Activated naive CD8-positive, alpha-beta T cell treated with anti-CD3 and anti-CD28 coated beads, Interleukin-2, amount 10 ng/mL, durations not matched to agents 7 days and 5 days (primary cell): ENCODE data around the gene CTNNA1. TPM values are rescaled to one million over a fixed set of nuclear protein-coding genes. Genes with fewer than 3 reads are reported as not detected.

ENCODE experiments used
- ATAC-seq: fragments of 150-1000 bp; cut with Tn5 transposase; one replicate; pipeline ENCODE4 v1.10.0; 2021; ENCODE audit warnings: low read depth, moderate library complexity
- POLR2A ChIA-PET: fragments of 350-600 bp; sonication (Branson Sonifier 250); formaldehyde crosslinking; loops from one replicate; lab custom pipeline; 2021; ENCODE audit warnings: antibody characterized with exemption; lab: Charles Lee
- DNase-seq: peaks from one replicate; pipeline ENCODE4 v3.0.0; 2021
- H3K27ac Mint-ChIP-seq: one replicate; pipeline ENCODE4 v1.8.0; 2022; ENCODE audit warnings: mild to moderate bottlenecking, mixed read lengths
- H3K27me3 Mint-ChIP-seq: one replicate; pipeline ENCODE4 v1.8.0; 2022; ENCODE audit warnings: mild to moderate bottlenecking, moderate library complexity, mixed read lengths
- H3K36me3 Mint-ChIP-seq: one replicate; pipeline ENCODE4 v1.8.0; 2021; ENCODE audit warnings: mild to moderate bottlenecking, mixed read lengths
- H3K4me1 Mint-ChIP-seq: one replicate; pipeline ENCODE4 v1.8.0; 2021; ENCODE audit warnings: mixed read lengths
- H3K4me3 Mint-ChIP-seq: one replicate; pipeline ENCODE4 v1.8.0; 2022; ENCODE audit warnings: mild to moderate bottlenecking, moderate library complexity, mixed read lengths
- H3K9me3 Mint-ChIP-seq: one replicate; pipeline ENCODE4 v1.8.0; 2021; ENCODE audit warnings: mixed read lengths
- total RNA-seq, 2 experiments: library from RNA; stranded (reverse); gene quantifications; one replicate each; pipeline ENCODE4 v1.2.3, GENCODE V29; 2021

Gene CTNNA1
- total RNA-seq, 2 experiments from 2014 or later = 23.1 to 24.2 TPM

DNA sequence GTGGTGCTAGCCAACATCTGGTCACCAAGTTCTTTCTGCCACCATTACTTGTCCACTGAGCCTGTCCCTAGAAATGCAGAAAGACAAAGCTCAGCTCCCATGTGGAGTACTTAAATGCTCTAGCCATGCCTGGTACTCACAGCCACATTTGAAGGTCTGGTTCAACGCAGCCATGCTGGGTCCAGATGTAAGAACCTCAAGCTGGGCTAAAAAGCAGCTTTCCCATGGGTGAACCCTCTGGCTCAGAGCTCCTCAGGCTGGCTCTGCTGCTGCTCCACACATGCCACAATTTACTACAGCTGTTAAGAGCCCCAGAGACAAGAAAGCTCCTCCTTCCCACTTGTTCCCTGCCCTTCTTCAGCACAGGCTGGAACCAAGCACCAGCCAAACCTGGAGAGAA, 219.0 kb downstream of the CTNNA1 start:
- Mint-ChIP-seq H3K4me3 (no peak overlapping the region), H3K27ac (no peak overlapping the region), H3K27me3 (no peaks in the 10 kb centered on the region), H3K36me3 (no peaks in the 10 kb centered on the region), H3K4me1 (peaks cover 14% of the 10 kb centered on the region), H3K9me3 (no peaks in the 10 kb centered on the region)
- POLR2A ChIA-PET = no interaction called here
- no peak for DNase-seq
- ATAC-seq = no peak

DNA sequence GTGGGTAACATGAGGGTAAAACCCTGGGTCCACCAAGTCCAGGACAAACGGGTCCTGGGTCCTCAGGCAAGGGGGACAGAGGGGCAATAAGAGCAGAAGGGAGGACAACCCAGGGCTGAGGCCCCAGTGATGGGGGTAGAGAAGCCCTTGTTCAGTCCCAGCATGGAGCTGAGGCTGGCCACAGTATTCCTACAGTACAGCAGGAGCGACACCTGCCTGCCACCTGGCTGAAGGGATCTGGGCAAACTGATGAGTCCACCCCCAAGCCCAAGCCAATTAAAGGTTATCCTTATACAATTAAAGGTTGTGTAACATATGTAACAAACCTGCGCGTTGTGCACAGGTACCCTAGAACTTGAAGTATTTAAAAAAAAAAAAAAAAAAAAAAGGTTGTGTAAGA, 219.6 kb downstream of the CTNNA1 start:
- no peak overlapping the region for H3K27ac Mint-ChIP-seq

DNA sequence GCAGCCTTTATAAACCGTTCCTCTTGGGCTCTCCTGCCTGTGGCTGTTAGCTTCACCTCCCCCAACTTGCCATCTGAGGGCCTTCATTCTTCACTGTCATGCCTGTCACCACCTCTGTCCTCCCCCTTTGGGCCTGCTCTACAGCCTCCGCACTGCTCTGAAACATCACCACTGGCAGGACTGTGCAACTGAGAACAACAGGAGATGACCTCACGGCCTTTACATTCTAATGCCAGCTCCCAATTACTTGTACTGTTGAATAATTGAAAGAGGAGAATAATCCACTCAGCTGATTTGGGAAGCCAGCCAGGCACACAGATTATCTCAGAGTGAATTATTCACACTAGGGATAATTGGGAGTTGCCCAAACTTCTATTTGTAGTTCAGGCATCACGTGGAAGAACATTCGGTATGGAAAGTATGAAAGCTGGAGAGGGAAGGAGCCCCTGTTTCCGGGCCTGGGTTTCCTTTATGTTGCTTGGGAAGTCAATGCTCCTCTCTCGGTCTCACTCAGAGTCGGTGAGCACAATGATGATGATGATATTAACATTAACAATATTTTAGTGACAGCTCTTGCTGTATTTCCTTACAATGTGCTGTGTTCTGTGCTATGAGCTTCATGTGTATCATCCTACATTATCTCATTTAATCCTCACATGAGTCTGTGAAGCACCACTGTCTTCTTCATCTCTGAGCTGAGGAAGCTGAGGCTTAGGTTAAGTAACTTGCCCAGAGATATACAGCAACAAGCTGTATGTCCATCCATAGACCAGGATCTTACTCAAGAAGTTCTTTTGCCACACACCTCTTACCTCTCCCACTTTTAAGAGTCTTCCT, 221.2 kb downstream of the CTNNA1 start:
- no peaks in the 10 kb centered on the region for H3K9me3 Mint-ChIP-seq
- no peak overlapping the region for H3K4me3 Mint-ChIP-seq
- no peak overlapping the region for H3K27ac Mint-ChIP-seq
- no peak for DNase-seq
- H3K27me3 Mint-ChIP-seq = no peaks in the 10 kb centered on the region
- H3K36me3 Mint-ChIP-seq = peaks cover 6% of the 10 kb centered on the region
- POLR2A ChIA-PET = no interaction called here
- no peak for ATAC-seq
- peaks cover 24% of the 10 kb centered on the region for H3K4me1 Mint-ChIP-seq

More for the DNA sequence above, 219.6 kb downstream of the CTNNA1 start:
- Mint-ChIP-seq H3K36me3 (peaks cover 3% of the 10 kb centered on the region), H3K9me3 (no peaks in the 10 kb centered on the region), H3K4me3 (no peak overlapping the region), H3K4me1 (peaks cover 14% of the 10 kb centered on the region), H3K27me3 (no peaks in the 10 kb centered on the region)
- POLR2A ChIA-PET = no interaction called here
- ATAC-seq (no peak), DNase-seq (no peak)

DNA sequence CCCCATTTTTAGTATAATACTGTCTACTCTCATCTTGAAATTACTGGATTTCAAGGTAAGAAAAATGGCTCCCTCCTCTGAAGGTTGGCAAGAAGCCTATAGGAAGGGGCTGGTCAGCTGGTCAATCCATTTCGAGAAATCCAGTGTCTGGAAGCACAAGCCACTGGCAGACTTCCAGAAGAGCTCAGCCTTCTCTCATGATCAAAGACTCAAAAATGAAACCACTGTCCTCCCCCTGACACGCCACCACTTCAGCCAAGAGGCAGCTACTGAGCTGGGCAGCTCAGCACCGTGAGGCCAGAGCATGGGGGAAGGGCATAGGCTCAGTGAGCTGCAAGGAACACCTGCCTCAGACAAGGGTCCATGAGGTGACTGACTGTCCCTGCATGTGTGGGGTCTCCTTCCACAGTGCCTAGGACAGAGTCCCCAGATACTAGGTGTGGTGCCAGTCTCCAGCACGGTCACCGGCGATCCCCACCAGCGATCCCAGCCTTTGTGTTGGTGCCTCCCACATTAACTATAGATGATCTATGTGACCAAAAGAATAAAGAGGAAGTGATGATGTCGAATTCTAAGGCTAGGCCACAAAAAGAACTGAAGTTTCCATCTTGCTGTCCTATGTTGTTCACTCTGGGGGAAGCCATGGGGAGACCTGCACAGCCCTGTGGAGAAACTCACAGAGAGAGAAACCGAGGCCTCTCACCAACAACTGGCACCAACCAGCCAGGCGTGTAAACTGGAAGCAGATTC, 222.0 kb downstream of the CTNNA1 start:
- no peaks in the 10 kb centered on the region for H3K9me3 Mint-ChIP-seq
- POLR2A ChIA-PET = no interaction called here
- no peak overlapping the region for H3K27ac Mint-ChIP-seq
- H3K4me1 Mint-ChIP-seq = peaks cover 32% of the 10 kb centered on the region
- H3K27me3 Mint-ChIP-seq = no peaks in the 10 kb centered on the region
- peaks cover 9% of the 10 kb centered on the region for H3K36me3 Mint-ChIP-seq
- DNase-seq (no peak), ATAC-seq (no peak)
- no peak overlapping the region for H3K4me3 Mint-ChIP-seq

DNA sequence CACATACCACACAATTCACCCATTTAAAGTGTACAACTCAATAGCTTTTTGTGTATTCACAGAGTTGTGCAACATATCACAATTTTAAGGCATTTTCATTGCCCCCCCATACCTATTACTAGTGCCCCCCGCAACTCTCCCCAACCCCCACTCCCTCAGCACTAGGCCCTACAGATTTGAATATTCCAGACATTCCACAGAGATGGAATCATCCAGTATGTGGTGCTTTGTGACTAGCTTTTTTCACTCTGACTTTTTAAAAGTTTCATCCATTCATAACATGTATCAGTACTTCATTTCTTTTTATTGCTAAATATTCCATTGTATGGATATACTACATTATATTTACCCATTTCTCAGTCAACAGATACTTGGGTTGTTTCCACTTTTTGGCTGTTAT, 224.9 kb downstream of the CTNNA1 start:
- H3K4me1 Mint-ChIP-seq = peaks cover 50% of the 10 kb centered on the region
- H3K36me3 Mint-ChIP-seq = peaks cover 11% of the 10 kb centered on the region
- POLR2A ChIA-PET = no interaction called here
- H3K27me3 Mint-ChIP-seq = no peaks in the 10 kb centered on the region
- no peak for DNase-seq
- H3K27ac Mint-ChIP-seq = no peak overlapping the region
- H3K9me3 Mint-ChIP-seq = no peaks in the 10 kb centered on the region
- no peak overlapping the region for H3K4me3 Mint-ChIP-seq
- ATAC-seq = no peak

DNA sequence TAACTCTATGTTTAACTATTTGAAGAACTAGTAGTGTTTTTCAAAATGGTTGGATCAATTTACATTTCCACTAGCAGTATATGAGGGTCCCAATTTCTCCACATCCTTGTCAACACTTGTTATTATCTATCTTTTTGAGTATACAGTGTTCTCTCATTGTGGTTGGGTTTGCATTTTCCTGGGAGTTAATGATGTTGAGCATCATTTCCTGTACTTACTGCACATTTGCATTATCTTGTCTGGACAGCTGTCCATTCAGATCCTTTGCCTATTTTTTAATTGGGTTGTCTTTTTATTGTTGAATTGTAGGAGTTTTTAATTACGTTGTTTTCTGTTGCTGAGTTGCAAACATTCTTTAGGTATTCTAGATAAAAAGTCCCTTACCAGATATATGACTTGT, 225.4 kb downstream of the CTNNA1 start:
- Mint-ChIP-seq H3K27me3 (no peaks in the 10 kb centered on the region), H3K27ac (peak overlapping the region; percentile 3), H3K36me3 (peaks cover 12% of the 10 kb centered on the region), H3K4me1 (peaks cover 51% of the 10 kb centered on the region), H3K4me3 (no peak overlapping the region), H3K9me3 (no peaks in the 10 kb centered on the region)
- no peak for ATAC-seq
- POLR2A ChIA-PET = no interaction called here
- DNase-seq = no peak

DNA sequence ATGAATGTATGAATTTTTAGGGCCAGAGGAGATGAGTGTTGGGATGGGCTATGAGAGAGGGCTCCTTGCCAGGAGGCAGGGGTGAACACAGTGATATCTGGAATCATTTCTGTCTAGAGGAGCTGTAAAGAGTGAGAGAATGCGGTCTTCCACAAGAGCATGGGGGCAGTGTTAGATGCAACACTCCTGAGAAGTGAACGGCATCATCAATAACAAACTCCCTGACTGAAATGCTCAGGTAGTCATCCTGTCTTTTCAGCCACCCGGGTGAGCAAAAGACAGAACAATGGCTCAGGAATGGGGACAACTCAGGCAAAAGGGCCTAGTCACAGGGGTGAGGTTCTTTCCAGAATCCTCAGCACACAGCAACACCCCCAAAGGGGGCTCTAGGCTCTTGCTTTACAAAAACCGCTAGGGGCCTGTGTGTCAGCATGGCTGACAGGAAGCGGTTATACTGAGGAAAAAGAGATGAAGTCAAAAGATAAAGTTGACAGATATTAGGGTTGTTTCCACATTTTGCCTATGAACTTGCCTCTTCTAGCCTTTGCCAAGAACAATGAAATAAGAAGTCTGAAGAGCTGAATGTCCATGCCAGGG, 226.6 kb downstream of the CTNNA1 start:
- peaks cover 13% of the 10 kb centered on the region for H3K36me3 Mint-ChIP-seq
- peaks cover 53% of the 10 kb centered on the region for H3K4me1 Mint-ChIP-seq
- DNase-seq (peak; percentile 56), ATAC-seq (peak; percentile 84)
- no peaks in the 10 kb centered on the region for H3K9me3 Mint-ChIP-seq
- no peaks in the 10 kb centered on the region for H3K27me3 Mint-ChIP-seq
- H3K4me3 Mint-ChIP-seq = peak overlapping the region; percentile 61
- peak overlapping the region; percentile 82 for H3K27ac Mint-ChIP-seq
- POLR2A ChIA-PET = interaction anchor here (0.5 kb wide), 1 partner anchor 91 kb away, joined by 3 read pairs; no protein-coding TSS in a partner anchor

DNA sequence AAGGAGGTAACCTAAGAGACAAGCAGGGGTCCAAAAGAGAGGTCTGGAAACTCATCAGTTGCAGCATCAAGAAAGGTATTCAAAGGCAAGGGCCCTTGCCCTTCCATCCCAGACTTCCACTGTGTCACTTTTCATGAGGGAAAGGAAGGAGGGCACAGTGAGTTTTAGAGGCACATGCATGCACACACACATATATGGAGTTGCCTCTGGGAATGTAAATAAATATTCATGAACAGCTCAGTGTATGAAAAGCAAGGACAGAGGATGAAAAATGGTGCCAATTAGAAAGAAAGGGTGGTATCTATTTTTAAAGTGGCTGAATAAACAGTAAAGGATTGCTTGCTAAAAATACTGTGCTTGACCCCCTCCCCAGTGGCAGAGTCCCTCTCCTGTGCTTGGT, 227.2 kb downstream of the CTNNA1 start:
- Mint-ChIP-seq H3K36me3 (peaks cover 13% of the 10 kb centered on the region), H3K9me3 (no peaks in the 10 kb centered on the region), H3K27me3 (no peaks in the 10 kb centered on the region), H3K27ac (peak overlapping the region; percentile 82), H3K4me3 (peak overlapping the region; percentile 61), H3K4me1 (peaks cover 57% of the 10 kb centered on the region)
- DNase-seq = no peak
- no peak for ATAC-seq
- POLR2A ChIA-PET = interaction anchor here (0.5 kb wide), 1 partner anchor 90 kb away, joined by 3 read pairs; no protein-coding TSS in a partner anchor

DNA sequence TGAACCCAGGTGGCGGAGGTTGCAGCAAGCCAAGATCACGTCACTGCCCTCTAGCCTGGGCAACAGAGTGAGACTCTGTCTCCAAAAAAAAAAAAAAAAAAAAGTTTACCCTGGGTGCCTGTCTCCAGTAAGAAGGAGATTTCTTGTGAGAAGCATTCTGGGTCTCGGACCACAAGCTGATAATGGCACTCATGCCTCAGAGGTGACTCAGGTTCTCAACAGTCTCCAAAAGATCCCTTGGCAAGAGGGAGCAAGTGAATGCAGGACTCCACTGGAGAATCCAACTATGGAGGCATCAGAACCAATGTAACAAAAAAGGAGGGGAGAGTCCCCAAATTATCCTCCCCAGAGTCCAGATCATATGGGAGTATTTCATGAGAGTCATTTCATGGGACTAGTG, 227.9 kb downstream of the CTNNA1 start:
- no peak overlapping the region for H3K4me3 Mint-ChIP-seq
- POLR2A ChIA-PET = no interaction called here
- H3K27ac Mint-ChIP-seq = peak overlapping the region; percentile 30
- H3K27me3 Mint-ChIP-seq = no peaks in the 10 kb centered on the region
- peaks cover 50% of the 10 kb centered on the region for H3K4me1 Mint-ChIP-seq
- H3K36me3 Mint-ChIP-seq = peaks cover 15% of the 10 kb centered on the region
- no peak for ATAC-seq
- no peaks in the 10 kb centered on the region for H3K9me3 Mint-ChIP-seq
- no peak for DNase-seq

DNA sequence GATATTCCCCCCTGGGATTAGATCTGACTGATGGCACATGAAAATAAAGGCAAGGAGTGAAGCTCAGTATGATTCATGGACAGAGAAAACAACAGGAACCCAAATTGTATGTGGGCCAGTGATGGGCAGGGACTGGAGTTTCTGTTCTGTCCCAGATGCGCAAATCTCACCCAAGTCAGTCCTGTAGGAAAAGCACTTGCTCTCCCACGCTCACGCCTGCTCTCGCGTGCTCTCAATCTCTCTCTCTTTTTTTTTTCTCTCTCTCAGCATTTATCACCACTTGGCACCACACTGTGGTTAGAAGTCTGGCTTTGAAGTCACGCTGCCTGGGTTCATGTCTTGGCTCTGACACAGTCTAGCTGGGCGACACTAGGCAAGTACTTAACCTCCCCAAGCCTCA, 228.4 kb downstream of the CTNNA1 start:
- peaks cover 50% of the 10 kb centered on the region for H3K4me1 Mint-ChIP-seq
- H3K36me3 Mint-ChIP-seq = peaks cover 15% of the 10 kb centered on the region
- ATAC-seq = peak; percentile 53
- no peaks in the 10 kb centered on the region for H3K9me3 Mint-ChIP-seq
- no peaks in the 10 kb centered on the region for H3K27me3 Mint-ChIP-seq
- H3K4me3 Mint-ChIP-seq = peak overlapping the region; percentile 22
- peak overlapping the region; percentile 57 for H3K27ac Mint-ChIP-seq
- POLR2A ChIA-PET = no interaction called here
- no peak for DNase-seq

DNA sequence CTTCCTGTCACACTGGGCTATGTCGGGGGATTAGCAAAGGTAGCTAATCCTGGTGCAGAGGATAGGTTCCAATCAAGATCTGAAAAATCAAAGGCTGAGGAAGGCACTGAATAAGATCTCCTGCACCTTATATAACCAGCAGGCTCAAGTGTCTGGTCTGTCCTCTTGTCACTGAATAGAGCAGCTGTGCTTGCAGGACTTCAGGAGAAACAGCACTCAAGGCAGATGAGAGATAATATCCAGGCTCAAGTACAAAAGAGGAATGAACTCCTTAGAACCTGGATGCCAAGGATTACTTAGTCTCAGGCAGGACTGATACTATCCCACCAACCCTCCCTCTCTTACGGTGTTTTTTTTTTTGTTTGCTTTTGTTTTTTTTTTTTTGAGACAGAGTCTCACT, 230.8 kb downstream of the CTNNA1 start:
- POLR2A ChIA-PET = interaction anchor here (1.3 kb wide), 1 partner anchor 35 kb away, joined by 3 read pairs; no protein-coding TSS in a partner anchor
- Mint-ChIP-seq H3K9me3 (no peaks in the 10 kb centered on the region), H3K4me1 (peaks cover 40% of the 10 kb centered on the region), H3K36me3 (peaks cover 9% of the 10 kb centered on the region), H3K4me3 (no peak overlapping the region), H3K27ac (no peak overlapping the region), H3K27me3 (no peaks in the 10 kb centered on the region)
- ATAC-seq (no peak), DNase-seq (no peak)
